ENCODE data around the gene ACSS1.

The ACSS1 gene

DNA sequence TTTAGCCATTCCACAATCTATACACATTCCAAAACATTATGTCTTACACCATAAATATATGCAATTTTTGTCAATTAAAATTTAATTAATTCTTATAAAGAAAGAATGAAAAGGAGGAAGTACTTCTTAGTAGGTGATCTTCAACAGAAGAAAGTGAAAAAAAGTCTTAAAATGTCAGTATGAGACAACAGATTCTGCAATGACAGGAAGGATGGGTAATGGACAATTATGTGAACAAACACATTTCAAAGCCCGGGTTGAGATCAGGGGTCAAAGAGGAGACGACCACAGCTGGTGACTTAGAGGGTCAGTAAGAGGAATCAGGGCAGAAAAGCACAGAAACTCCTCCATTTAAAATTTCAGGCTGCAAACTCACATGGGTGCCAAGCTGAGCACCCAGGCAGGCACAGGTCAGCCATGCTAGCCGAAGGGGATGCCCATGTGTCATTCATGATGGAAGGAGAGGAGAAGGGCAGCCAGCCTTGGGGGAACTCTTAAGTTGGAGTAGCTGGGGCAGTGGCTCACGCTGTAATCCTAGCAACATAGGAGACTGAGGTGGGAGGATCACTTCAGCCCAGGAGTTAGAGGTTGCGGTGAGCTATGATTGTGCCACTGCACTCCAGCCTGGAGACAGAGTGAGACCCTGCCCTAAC, 13.0 kb upstream of the ACSS1 start:
- H3K9me3 ChIP-seq (ENCODE audit: control insufficient read depth, insufficient read depth, low read length): no peaks in the 10 kb centered on the region
- H3K4me1 ChIP-seq (ENCODE audit: insufficient read depth, low read length): no peaks in the 10 kb centered on the region
- H3K9ac ChIP-seq (ENCODE audit: low read depth, low read length): no peak overlapping the region
- no peaks in the 10 kb centered on the region for H3K36me3 ChIP-seq (ENCODE audit: insufficient read depth, low read length)

DNA sequence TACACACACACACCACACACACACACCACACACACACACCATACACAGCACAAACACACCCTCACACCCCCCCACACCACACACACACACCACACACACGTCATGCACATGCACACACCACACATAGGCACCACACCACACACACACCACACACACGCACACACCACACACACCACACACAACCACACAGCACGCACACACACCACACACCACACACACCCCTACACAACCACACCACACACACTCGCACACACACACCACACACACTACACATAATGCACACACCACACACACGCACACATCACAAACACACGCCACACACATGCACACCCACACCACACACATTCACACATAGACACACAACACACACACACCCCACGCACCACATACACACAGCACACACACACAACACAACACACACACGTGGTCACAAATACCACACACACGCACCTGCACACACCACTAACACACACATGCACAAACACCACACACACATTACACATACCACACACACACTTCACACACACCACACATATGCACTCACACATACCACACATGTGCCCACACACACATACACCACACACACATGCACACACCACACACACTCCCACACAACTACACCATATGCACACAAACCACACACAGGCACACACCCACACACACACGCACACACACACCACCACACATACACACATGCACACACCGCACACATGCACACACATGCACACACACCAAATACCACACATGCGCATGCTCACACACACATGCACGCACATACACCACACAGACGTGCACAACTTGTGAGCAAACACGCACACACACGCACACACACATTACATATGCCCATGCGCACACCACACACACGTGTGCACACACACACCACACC, 9.4 kb upstream of the ACSS1 start:
- Histone ChIP-seq H3K9ac (ENCODE audit: low read depth, low read length) (no peak overlapping the region), H3K4me1 (ENCODE audit: insufficient read depth, low read length) (no peaks in the 10 kb centered on the region), H3K36me3 (ENCODE audit: insufficient read depth, low read length) (no peaks in the 10 kb centered on the region), H3K9me3 (ENCODE audit: control insufficient read depth, insufficient read depth, low read length) (no peaks in the 10 kb centered on the region)

DNA sequence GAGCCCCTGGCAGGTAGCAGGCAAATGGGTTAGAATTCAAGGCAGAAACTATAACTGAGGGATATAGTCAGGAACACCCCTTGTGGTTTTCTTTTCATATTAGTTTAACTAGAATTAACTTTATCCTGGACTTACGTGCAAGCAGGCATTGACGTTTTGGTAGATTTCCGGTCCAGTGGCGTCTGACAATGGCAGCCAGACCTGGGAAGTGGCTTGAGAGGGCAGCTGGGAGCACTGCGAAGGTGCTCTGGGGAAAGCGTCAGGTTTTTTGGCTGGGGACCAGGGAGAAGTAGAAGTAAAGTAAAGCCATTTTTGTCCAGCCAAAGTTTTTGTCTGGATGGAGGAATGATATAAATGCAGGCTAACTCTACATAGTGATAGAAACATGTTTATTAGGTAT, 8.4 kb upstream of the ACSS1 start:
- Histone ChIP-seq H3K36me3 (ENCODE audit: insufficient read depth, low read length) (no peaks in the 10 kb centered on the region), H3K9me3 (ENCODE audit: control insufficient read depth, insufficient read depth, low read length) (no peaks in the 10 kb centered on the region), H3K4me1 (ENCODE audit: insufficient read depth, low read length) (no peaks in the 10 kb centered on the region), H3K9ac (ENCODE audit: low read depth, low read length) (no peak overlapping the region)

GRCh38 chr20:25065625-25066338, 7.8 kb upstream of the ACSS1 start:
- Histone ChIP-seq H3K36me3 (ENCODE audit: insufficient read depth, low read length) (no peaks in the 10 kb centered on the region), H3K4me1 (ENCODE audit: insufficient read depth, low read length) (no peaks in the 10 kb centered on the region), H3K9me3 (ENCODE audit: control insufficient read depth, insufficient read depth, low read length) (no peaks in the 10 kb centered on the region), H3K9ac (ENCODE audit: low read depth, low read length) (no peak overlapping the region)

DNA sequence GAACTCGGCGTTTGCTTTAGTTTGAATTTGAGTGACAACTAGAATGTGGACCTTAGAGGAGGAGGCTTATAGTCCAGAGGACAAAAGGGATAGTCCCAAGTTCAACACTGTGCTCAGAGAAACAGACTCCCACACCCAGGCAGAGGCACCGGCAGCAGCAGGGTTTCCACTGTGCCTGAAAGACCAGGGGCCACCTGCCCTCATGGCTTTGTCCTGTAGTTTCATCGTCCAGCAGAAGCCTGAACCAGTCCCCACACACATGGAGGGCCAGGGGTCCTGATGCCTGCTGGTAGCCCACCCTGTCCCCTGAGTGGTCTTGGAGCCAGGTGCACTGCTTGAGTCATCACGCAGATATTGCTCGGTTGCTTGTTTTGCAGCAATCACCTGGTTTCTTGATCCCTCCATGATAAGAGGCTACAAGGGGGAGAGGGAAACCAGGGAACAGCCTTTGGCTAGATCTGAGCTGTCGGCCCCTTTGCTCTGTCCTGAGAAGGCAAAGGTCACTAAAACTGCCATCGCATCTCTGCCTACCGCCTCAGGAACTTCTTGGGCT, 7.2 kb upstream of the ACSS1 start:
- no peaks in the 10 kb centered on the region for H3K9me3 ChIP-seq (ENCODE audit: control insufficient read depth, insufficient read depth, low read length)
- H3K36me3 ChIP-seq (ENCODE audit: insufficient read depth, low read length): no peaks in the 10 kb centered on the region
- no peak overlapping the region for H3K9ac ChIP-seq (ENCODE audit: low read depth, low read length)
- no peaks in the 10 kb centered on the region for H3K4me1 ChIP-seq (ENCODE audit: insufficient read depth, low read length)

DNA sequence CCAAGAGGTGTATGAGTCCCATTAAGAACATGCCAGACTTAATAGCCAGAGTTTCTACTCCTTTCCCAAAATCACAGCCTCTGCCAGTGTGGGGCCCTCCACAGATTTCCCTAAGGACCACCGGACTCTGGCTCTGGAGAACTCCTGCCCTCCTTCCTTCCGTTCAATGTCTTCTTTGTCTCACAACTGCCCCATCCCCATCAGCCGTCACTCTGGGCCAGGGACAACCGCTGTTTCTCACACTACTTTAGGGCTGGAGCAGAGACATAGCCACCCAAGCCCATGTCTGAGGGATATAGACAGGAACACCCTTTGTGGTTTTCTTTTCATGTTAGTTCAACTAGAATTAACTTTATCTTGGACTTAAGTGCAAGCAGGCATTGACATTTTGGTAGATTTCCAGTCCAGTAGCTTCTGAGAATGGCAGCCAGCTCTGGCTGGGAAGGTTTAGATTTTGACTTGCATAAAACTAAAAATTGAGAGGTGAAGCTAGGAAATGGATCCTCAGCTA, 6.7 kb upstream of the ACSS1 start:
- H3K9ac ChIP-seq (ENCODE audit: low read depth, low read length): no peak overlapping the region
- H3K4me1 ChIP-seq (ENCODE audit: insufficient read depth, low read length): no peaks in the 10 kb centered on the region
- no peaks in the 10 kb centered on the region for H3K9me3 ChIP-seq (ENCODE audit: control insufficient read depth, insufficient read depth, low read length)
- no peaks in the 10 kb centered on the region for H3K36me3 ChIP-seq (ENCODE audit: insufficient read depth, low read length)

- Histone ChIP-seq H3K4me1 (ENCODE audit: insufficient read depth, low read length) (no peaks in the 10 kb centered on the region), H3K36me3 (ENCODE audit: insufficient read depth, low read length) (no peaks in the 10 kb centered on the region), H3K9ac (ENCODE audit: low read depth, low read length) (no peak overlapping the region), H3K9me3 (ENCODE audit: control insufficient read depth, insufficient read depth, low read length) (no peaks in the 10 kb centered on the region)
Measured at GRCh38 chr20:25063981-25064380, 6.0 kb upstream of the ACSS1 start.

GRCh38 chr20:25063546-25063945, 5.6 kb upstream of the ACSS1 start:
- H3K9ac ChIP-seq (ENCODE audit: low read depth, low read length): no peak overlapping the region
- H3K4me1 ChIP-seq (ENCODE audit: insufficient read depth, low read length): no peaks in the 10 kb centered on the region
- H3K36me3 ChIP-seq (ENCODE audit: insufficient read depth, low read length): no peaks in the 10 kb centered on the region
- H3K9me3 ChIP-seq (ENCODE audit: control insufficient read depth, insufficient read depth, low read length): no peaks in the 10 kb centered on the region

DNA sequence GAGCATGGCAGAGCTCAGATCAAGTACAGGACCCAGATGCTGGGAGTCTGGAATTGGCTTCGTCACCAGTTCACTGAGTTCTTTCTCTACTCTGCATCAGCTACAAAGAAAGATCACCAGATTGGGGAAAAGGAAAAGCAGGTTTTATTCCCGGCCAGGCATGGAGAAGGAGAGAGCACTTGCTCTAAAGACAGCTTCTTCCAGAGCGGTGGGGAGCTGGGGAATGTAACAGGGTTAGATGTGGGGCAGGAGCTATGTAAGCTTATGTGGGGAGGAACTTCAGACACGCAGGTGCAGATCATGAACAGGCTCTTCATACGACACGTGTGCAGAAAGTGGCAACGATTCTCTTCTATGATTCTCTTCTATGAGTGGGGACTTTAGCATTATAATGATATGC, 4.9 kb upstream of the ACSS1 start:
- Histone ChIP-seq H3K4me1 (ENCODE audit: insufficient read depth, low read length) (no peaks in the 10 kb centered on the region), H3K36me3 (ENCODE audit: insufficient read depth, low read length) (no peaks in the 10 kb centered on the region), H3K9ac (ENCODE audit: low read depth, low read length) (no peak overlapping the region), H3K9me3 (ENCODE audit: control insufficient read depth, insufficient read depth, low read length) (no peaks in the 10 kb centered on the region)

GRCh38 chr20:25061821-25062530, 4.0 kb upstream of the ACSS1 start:
- Histone ChIP-seq H3K9me3 (ENCODE audit: control insufficient read depth, insufficient read depth, low read length) (no peaks in the 10 kb centered on the region), H3K36me3 (ENCODE audit: insufficient read depth, low read length) (no peaks in the 10 kb centered on the region), H3K4me1 (ENCODE audit: insufficient read depth, low read length) (no peaks in the 10 kb centered on the region), H3K9ac (ENCODE audit: low read depth, low read length) (no peak overlapping the region)

GRCh38 chr20:25061103-25061799, 3.3 kb upstream of the ACSS1 start:
- no peak overlapping the region for H3K9ac ChIP-seq (ENCODE audit: low read depth, low read length)
- H3K9me3 ChIP-seq (ENCODE audit: control insufficient read depth, insufficient read depth, low read length): no peaks in the 10 kb centered on the region
- no peaks in the 10 kb centered on the region for H3K4me1 ChIP-seq (ENCODE audit: insufficient read depth, low read length)
- no peaks in the 10 kb centered on the region for H3K36me3 ChIP-seq (ENCODE audit: insufficient read depth, low read length)

DNA sequence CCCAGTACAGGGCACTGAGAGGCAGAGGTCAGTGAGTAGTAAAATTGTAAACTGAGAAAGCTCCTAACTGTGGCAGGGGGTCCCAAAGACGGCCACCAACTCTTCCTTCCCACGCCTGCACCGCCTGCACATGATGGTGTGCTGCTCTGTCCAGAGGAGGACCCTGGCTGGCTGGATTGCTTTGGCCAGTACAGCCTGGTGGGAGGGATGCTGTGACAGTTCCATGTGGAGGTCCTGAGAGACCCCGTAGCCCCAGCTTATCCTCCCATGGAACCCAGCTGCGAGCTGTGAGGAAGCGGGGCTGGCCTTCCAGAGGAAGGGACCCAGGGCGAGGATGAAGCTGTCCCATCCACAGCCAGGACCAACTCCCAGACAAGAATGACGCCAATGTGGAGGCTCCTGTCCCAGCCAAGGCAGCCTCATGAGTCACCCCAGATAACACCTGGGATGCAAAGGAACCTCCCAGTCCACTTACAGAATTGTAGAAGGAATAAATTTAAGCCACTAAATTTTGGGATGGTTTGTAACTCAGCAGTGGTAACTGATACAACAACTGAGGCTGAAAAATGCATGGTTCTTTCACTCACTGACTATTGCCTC, 2.0 kb upstream of the ACSS1 start:
- Histone ChIP-seq H3K36me3 (ENCODE audit: insufficient read depth, low read length) (no peaks in the 10 kb centered on the region), H3K4me1 (ENCODE audit: insufficient read depth, low read length) (no peaks in the 10 kb centered on the region), H3K9ac (ENCODE audit: low read depth, low read length) (no peak overlapping the region), H3K9me3 (ENCODE audit: control insufficient read depth, insufficient read depth, low read length) (no peaks in the 10 kb centered on the region)
